ENCODE measurements around the gene HTT.
"Not testable (repeated sequence)": the region's sequence is repeated elsewhere in the genome, so short reads cannot be mapped to it uniquely, and the experiment has no call there.

Gene HTT

DNA sequence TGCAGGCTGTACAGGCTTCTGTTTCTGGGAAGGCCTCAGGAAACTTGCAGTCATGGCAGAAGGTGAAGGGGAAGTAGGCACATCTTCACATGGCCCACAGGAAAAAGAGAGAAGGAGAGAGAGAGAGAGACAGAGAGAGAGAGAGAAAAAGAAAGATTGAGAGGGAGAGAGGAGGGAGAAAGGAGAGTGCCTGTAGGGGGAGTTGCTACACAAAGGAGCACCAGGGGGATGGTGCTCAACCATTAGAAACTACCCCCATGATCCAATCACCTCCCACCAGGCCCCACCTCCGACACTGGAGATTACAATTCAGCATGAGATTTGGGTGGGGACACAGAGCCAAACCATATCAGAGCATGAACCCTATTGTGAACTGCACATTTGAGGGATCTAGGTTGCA lies 76.8 kb downstream of the HTT start:
- not testable (repeated sequence) for H3K4me1 ChIP-seq (ENCODE audit: control insufficient read depth, insufficient read depth, low read length); DNase-seq (ENCODE audit: low read depth); H3K9ac ChIP-seq (ENCODE audit: low read length); H3K27me3 ChIP-seq (replicated peaks; ENCODE audit: control insufficient read depth, insufficient read depth, low read length); H3K9me3 ChIP-seq (ENCODE audit: control insufficient read depth, low read length); H3K4me3 ChIP-seq (ENCODE audit: low read length)
- peaks cover 67% of the 10 kb centered on the region for H3K36me3 ChIP-seq (ENCODE audit: control insufficient read depth, insufficient read depth, low read length, severe bottlenecking)

DNA sequence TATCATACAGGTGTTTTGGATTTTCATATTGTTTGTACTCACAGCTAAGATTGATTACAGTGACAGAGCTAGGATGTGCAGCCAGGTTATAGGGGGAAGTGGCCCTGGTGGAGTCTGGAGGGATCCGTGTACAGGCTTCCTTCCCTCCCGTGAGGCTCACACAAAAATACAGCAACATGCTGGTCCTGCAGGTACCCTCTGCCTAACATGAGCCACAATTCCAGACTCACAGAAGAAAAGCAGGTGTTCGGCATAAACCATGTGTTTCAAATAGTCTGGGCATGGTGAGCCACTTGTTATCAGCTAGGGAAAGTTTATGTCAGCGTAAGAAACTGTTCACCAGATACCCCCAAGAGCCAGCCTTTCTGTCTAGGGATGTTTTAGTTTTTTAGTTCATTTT lies 82.9 kb downstream of the HTT start:
- no peaks in the 10 kb centered on the region for H3K4me1 ChIP-seq (ENCODE audit: control insufficient read depth, insufficient read depth, low read length)
- H3K9ac ChIP-seq (ENCODE audit: low read length) = no peak overlapping the region
- H3K9me3 ChIP-seq (ENCODE audit: control insufficient read depth, low read length) = no peaks in the 10 kb centered on the region
- H3K36me3 ChIP-seq (ENCODE audit: control insufficient read depth, insufficient read depth, low read length, severe bottlenecking) = peaks cover 80% of the 10 kb centered on the region
- H3K27me3 ChIP-seq (replicated peaks; ENCODE audit: control insufficient read depth, insufficient read depth, low read length) = no peaks in the 10 kb centered on the region
- no peak for DNase-seq (ENCODE audit: low read depth)
- no peak overlapping the region for H3K4me3 ChIP-seq (ENCODE audit: low read length)

DNA sequence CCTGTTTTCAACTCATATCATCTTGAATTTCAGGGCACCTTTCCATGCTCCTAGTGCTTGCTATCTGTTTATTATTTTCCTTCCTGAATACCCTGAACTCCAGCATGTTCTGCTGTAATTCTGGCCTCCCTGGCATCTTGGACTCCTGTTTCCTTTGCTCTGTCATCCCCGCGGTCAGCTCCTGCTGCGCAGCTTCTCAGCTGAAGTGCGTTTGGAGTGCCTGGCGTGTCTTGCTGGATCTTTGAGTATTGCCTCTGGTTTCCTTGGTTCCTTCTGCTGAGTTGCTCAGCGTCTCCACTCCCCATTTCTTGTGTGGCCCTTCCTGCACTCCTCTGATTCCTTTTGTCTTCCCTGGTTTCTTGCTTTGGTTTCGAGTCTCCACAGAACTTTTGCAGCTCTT lies 84.4 kb downstream of the HTT start:
- no peak overlapping the region for H3K9ac ChIP-seq (ENCODE audit: low read length)
- peaks cover 70% of the 10 kb centered on the region for H3K36me3 ChIP-seq (ENCODE audit: control insufficient read depth, insufficient read depth, low read length, severe bottlenecking)
- H3K9me3 ChIP-seq (ENCODE audit: control insufficient read depth, low read length) = no peaks in the 10 kb centered on the region
- no peak for DNase-seq (ENCODE audit: low read depth)
- H3K4me3 ChIP-seq (ENCODE audit: low read length) = no peak overlapping the region
- H3K4me1 ChIP-seq (ENCODE audit: control insufficient read depth, insufficient read depth, low read length) = no peaks in the 10 kb centered on the region
- no peaks in the 10 kb centered on the region for H3K27me3 ChIP-seq (replicated peaks; ENCODE audit: control insufficient read depth, insufficient read depth, low read length)

- no peaks in the 10 kb centered on the region for H3K4me1 ChIP-seq (ENCODE audit: control insufficient read depth, insufficient read depth, low read length)
- no peaks in the 10 kb centered on the region for H3K9me3 ChIP-seq (ENCODE audit: control insufficient read depth, low read length)
- H3K27me3 ChIP-seq (replicated peaks; ENCODE audit: control insufficient read depth, insufficient read depth, low read length) = no peaks in the 10 kb centered on the region
- no peak overlapping the region for H3K4me3 ChIP-seq (ENCODE audit: low read length)
- DNase-seq (ENCODE audit: low read depth) = no peak
- no peak overlapping the region for H3K9ac ChIP-seq (ENCODE audit: low read length)
- peaks cover 59% of the 10 kb centered on the region for H3K36me3 ChIP-seq (ENCODE audit: control insufficient read depth, insufficient read depth, low read length, severe bottlenecking)
Measured at GRCh38 chr4:3160438-3160837, 86.0 kb downstream of the HTT start.

DNA sequence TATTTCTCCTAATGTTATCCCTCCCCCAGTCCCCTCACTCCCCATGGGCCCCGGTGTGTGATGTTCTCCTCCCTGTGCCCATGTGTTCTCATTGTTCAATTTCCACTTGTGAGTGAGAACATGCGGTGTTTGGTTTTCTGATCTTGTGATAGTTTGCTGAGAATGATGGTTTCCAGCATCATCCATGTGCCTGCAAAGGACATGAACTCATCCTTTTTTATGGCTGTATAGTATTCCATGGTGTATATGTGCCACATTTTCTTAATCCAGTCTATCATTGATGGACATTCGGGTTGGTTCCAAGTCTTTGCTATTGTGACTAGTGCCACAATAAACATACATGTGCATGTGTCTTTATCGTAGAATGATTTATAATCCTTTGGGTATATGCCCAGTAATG lies 86.6 kb downstream of the HTT start:
- DNase-seq (ENCODE audit: low read depth); H3K9me3 ChIP-seq (ENCODE audit: control insufficient read depth, low read length); H3K27me3 ChIP-seq (replicated peaks; ENCODE audit: control insufficient read depth, insufficient read depth, low read length); H3K4me1 ChIP-seq (ENCODE audit: control insufficient read depth, insufficient read depth, low read length); H3K4me3 ChIP-seq (ENCODE audit: low read length); H3K9ac ChIP-seq (ENCODE audit: low read length): not testable (repeated sequence)
- H3K36me3 ChIP-seq (ENCODE audit: control insufficient read depth, insufficient read depth, low read length, severe bottlenecking) = peaks cover 56% of the 10 kb centered on the region

DNA sequence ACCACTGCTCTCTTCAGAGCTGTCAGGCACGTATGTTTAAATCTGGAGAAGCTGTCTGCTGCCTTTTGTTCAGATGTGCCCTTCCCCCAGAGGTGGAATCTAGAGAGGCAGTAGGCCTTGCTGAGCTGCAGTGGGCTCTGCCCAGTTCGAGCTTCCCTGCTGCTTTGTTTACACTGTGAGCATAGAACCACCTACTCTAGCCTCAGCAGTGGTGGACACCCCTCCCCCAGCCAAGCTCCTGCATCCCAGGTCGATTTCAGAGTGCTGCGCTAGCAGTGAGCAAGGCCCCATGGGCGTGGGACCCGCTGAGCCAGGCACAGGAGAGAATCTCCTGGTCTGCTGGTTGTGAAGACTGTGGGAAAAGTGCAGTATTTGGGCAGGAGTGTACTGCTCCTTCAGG lies 92.0 kb downstream of the HTT start:
- DNase-seq (ENCODE audit: low read depth); H3K27me3 ChIP-seq (replicated peaks; ENCODE audit: control insufficient read depth, insufficient read depth, low read length); H3K4me3 ChIP-seq (ENCODE audit: low read length); H3K4me1 ChIP-seq (ENCODE audit: control insufficient read depth, insufficient read depth, low read length); H3K9ac ChIP-seq (ENCODE audit: low read length); H3K9me3 ChIP-seq (ENCODE audit: control insufficient read depth, low read length): not testable (repeated sequence)
- peaks cover 14% of the 10 kb centered on the region for H3K36me3 ChIP-seq (ENCODE audit: control insufficient read depth, insufficient read depth, low read length, severe bottlenecking)

GRCh38 chr4:3168029-3168428 lies 93.5 kb downstream of the HTT start:
- Histone ChIP-seq H3K9ac (ENCODE audit: low read length) (no peak overlapping the region), H3K27me3 (replicated peaks; ENCODE audit: control insufficient read depth, insufficient read depth, low read length) (no peaks in the 10 kb centered on the region), H3K36me3 (ENCODE audit: control insufficient read depth, insufficient read depth, low read length, severe bottlenecking) (peaks cover 19% of the 10 kb centered on the region), H3K4me3 (ENCODE audit: low read length) (no peak overlapping the region), H3K9me3 (ENCODE audit: control insufficient read depth, low read length) (no peaks in the 10 kb centered on the region), H3K4me1 (ENCODE audit: control insufficient read depth, insufficient read depth, low read length) (peaks cover 8% of the 10 kb centered on the region)
- peak; percentile 45 for DNase-seq (ENCODE audit: low read depth)

DNA sequence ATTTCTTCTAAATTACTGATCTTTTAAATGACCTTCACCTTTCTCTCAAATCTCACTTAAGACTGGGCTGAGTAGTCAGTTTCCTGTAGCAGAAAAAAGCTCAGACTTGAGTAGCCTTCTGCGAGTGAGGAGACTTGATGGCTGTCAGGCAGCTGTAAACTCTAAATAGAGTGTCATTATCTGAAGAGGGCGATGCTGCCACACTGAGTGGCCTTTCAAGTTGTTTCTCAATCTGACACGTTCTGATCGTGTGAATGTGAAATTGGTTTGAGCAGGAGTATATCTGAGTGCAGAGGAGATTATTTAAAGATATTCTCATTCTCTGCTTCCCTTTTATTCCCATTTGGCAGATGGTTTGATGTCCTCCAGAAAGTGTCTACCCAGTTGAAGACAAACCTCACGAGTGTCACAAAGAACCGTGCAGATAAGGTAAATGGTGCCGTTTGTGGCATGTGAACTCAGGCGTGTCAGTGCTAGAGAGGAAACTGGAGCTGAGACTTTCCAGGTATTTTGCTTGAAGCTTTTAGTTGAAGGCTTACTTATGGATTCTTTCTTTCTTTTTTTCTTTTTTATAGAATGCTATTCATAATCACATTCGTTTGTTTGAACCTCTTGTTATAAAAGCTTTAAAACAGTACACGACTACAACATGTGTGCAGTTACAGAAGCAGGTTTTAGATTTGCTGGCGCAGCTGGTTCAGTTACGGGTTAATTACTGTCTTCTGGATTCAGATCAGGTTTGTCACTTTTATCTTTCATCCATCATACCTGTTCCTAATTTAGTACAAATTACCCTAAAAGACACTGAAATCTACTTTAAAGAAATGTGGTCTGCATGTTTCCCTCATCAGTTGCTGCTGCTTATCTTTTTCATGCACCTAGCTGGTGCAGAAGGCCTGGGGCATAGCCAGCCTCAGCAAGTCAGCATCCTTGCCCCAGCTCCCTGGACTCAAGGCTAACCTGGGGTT lies 100.2 kb downstream of the HTT start:
- H3K4me1 ChIP-seq (ENCODE audit: control insufficient read depth, insufficient read depth, low read length) = peaks cover 6% of the 10 kb centered on the region
- no peak overlapping the region for H3K4me3 ChIP-seq (ENCODE audit: low read length)
- peaks cover 60% of the 10 kb centered on the region for H3K36me3 ChIP-seq (ENCODE audit: control insufficient read depth, insufficient read depth, low read length, severe bottlenecking)
- no peaks in the 10 kb centered on the region for H3K27me3 ChIP-seq (replicated peaks; ENCODE audit: control insufficient read depth, insufficient read depth, low read length)
- no peaks in the 10 kb centered on the region for H3K9me3 ChIP-seq (ENCODE audit: control insufficient read depth, low read length)
- H3K9ac ChIP-seq (ENCODE audit: low read length) = no peak overlapping the region
- DNase-seq (ENCODE audit: low read depth) = no peak

DNA sequence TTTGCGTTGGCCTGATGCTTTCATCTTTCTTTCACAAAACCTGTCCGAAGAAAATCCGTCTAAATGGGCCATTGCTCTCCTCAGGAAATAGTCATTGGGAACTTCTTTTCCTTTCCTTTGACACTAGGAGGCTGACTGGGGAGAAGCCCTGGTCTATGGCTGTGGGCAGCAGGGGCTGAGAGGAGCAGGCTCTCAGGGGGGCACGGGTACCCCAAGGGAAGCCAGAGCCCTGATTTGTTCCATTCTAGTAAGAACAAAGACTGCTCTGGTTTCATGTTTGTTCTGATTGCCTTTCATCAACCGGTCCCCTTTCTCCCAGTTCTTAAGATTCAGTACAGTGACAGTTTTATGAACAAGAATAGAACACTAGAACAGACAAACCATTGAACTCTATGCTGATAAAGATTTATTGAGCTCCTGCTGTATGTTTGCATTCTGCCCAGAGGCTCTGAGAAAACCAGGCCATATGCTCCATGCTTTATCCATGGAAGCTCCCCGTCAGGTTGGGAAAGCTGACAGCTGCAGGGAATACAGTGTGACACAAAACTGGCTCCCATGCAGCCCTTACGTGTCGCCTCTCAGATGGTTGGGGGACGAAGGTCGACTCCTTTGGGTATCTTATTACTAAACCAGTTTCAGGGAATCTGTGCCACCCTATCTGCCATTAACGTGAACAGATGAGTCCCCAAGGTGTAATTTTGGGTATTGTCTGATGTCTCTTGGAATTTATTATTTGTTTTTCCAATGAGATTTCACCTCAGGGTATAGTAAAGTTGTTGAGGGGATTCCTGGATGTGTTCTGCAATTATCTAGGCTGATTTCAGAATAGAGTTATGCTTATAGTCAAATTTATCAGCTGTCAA lies 102.1 kb downstream of the HTT start:
- Histone ChIP-seq H3K4me1 (ENCODE audit: control insufficient read depth, insufficient read depth, low read length) (peaks cover 6% of the 10 kb centered on the region), H3K4me3 (ENCODE audit: low read length) (no peak overlapping the region), H3K9me3 (ENCODE audit: control insufficient read depth, low read length) (no peaks in the 10 kb centered on the region), H3K9ac (ENCODE audit: low read length) (no peak overlapping the region), H3K36me3 (ENCODE audit: control insufficient read depth, insufficient read depth, low read length, severe bottlenecking) (peaks cover 72% of the 10 kb centered on the region), H3K27me3 (replicated peaks; ENCODE audit: control insufficient read depth, insufficient read depth, low read length) (no peaks in the 10 kb centered on the region)
- no peak for DNase-seq (ENCODE audit: low read depth)

- Histone ChIP-seq H3K36me3 (ENCODE audit: control insufficient read depth, insufficient read depth, low read length, severe bottlenecking) (peaks cover 74% of the 10 kb centered on the region), H3K4me3 (ENCODE audit: low read length) (no peak overlapping the region)
- no peak for DNase-seq (ENCODE audit: low read depth)
Measured at GRCh38 chr4:3177426-3177825, 102.9 kb downstream of the HTT start.

GRCh38 chr4:3177905-3178304 lies 103.4 kb downstream of the HTT start:
- Histone ChIP-seq H3K27me3 (replicated peaks; ENCODE audit: control insufficient read depth, insufficient read depth, low read length) (no peaks in the 10 kb centered on the region), H3K36me3 (ENCODE audit: control insufficient read depth, insufficient read depth, low read length, severe bottlenecking) (peaks cover 74% of the 10 kb centered on the region), H3K9me3 (ENCODE audit: control insufficient read depth, low read length) (no peaks in the 10 kb centered on the region), H3K4me3 (ENCODE audit: low read length) (no peak overlapping the region), H3K9ac (ENCODE audit: low read length) (no peak overlapping the region), H3K4me1 (ENCODE audit: control insufficient read depth, insufficient read depth, low read length) (peaks cover 6% of the 10 kb centered on the region)
- no peak for DNase-seq (ENCODE audit: low read depth)

More at GRCh38 chr4:3177426-3177825, 102.9 kb downstream of the HTT start:
- peaks cover 6% of the 10 kb centered on the region for H3K4me1 ChIP-seq (ENCODE audit: control insufficient read depth, insufficient read depth, low read length)
- no peaks in the 10 kb centered on the region for H3K9me3 ChIP-seq (ENCODE audit: control insufficient read depth, low read length)
- no peak overlapping the region for H3K9ac ChIP-seq (ENCODE audit: low read length)
- no peaks in the 10 kb centered on the region for H3K27me3 ChIP-seq (replicated peaks; ENCODE audit: control insufficient read depth, insufficient read depth, low read length)
